Thymus (tissue), 14 donors: Measurements from ENCODE around the gene OR1E2. TPM values are rescaled to one million over a fixed set of nuclear protein-coding genes. Genes with fewer than 3 reads are reported as not detected.

Experiments used
- DNase-seq, 9 donors: peaks; one replicate each; pipeline ENCODE4 v3.0.0-alpha.2; 2013; ENCODE audit warnings: low spot score in 9 of 9, low read depth in 6 of 9, missing footprints in 1 of 9
- H3K27ac ChIP-seq, 2 donors: one replicate each; pipeline ENCODE4 v1.5.1; 2013; ENCODE audit warnings: control low read depth in 1 of 2, low read depth in 1 of 2, low read length in 1 of 2, mild to moderate bottlenecking in 1 of 2, moderate library complexity in 1 of 2
- H3K27me3 ChIP-seq, 2 donors: one replicate each; pipeline ENCODE4 v1.5.1; 2013; ENCODE audit warnings: low read length in 1 of 2; ENCODE audit not compliant: control insufficient read depth in 2 of 2, insufficient read depth in 1 of 2
- H3K36me3 ChIP-seq, 2 donors: one replicate each; pipeline ENCODE4 v1.5.1; 2013; ENCODE audit warnings: low read length in 1 of 2, mild to moderate bottlenecking in 1 of 2, moderate library complexity in 1 of 2; ENCODE audit not compliant: control insufficient read depth in 2 of 2, insufficient read depth in 2 of 2
- H3K4me1 ChIP-seq, 2 donors: one replicate each; pipeline ENCODE4 v1.5.1; 2013; ENCODE audit warnings: low read length in 2 of 2; ENCODE audit not compliant: control insufficient read depth in 2 of 2, insufficient read depth in 2 of 2
- H3K4me3 ChIP-seq, 2 donors: one replicate each; pipeline ENCODE4 v1.5.1; 2013; ENCODE audit warnings: low read length in 2 of 2, control low read depth in 1 of 2, mild to moderate bottlenecking in 1 of 2
- H3K9me3 ChIP-seq, 2 donors: one replicate each; pipeline ENCODE4 v1.5.1; 2013; ENCODE audit warnings: low read length in 1 of 2, mild to moderate bottlenecking in 1 of 2; ENCODE audit not compliant: control insufficient read depth in 2 of 2, insufficient read depth in 1 of 2
- WGBS: extraction: QIAGEN DNeasy Blood & Tissue Kit; methylation state at CpG from one replicate; pipeline ENCODE4 v1.1.7; 2013; 5-methylcytosine and 5-hydroxymethylcytosine counted together
- long read RNA-seq, 10 donors: transcript quantifications; one replicate each; lab custom pipeline, GENCODE V29; 2026
- polyA plus RNA-seq: library from polyadenylated mRNA; stranded (reverse); fragments of 200-250 nt; gene quantifications from one replicate; pipeline ENCODE4 v1.2.3, GENCODE V29; 2013
- total RNA-seq: library from RNA; stranded (reverse); fragments of 120-200 nt; gene quantifications from one replicate; pipeline ENCODE4 v1.2.4, GENCODE V29; 2013
- donor health status: healthy.

OR1E2 gene
- total RNA-seq (not detected), polyA plus RNA-seq (0.05 TPM)
- long read RNA-seq, donor 1 = 0 reads
- long read RNA-seq, donor 2 = 0 reads
- long read RNA-seq, donor 3 = 0 reads
- long read RNA-seq, donor 4 = 0 reads
- long read RNA-seq, donor 5 = 0 reads
- long read RNA-seq, donor 6 = 0 reads
- long read RNA-seq, donor 7 = 0 reads
- long read RNA-seq, donor 8 = 0 reads
- long read RNA-seq, donor 9 = 0 reads
- long read RNA-seq, donor 10 = 0 reads

- H3K27me3 ChIP-seq = no peaks in the 10 kb centered on the region
- H3K4me1 ChIP-seq = no peaks in the 10 kb centered on the region
- WGBS = 86% methylated on average over 3 of the region's 3 CpGs
- H3K27ac ChIP-seq = no peak within 1 kb of the TSS
- no peaks in the 10 kb centered on the region for H3K9me3 ChIP-seq
- no peaks in the 10 kb centered on the region for H3K36me3 ChIP-seq
- no peak within 1 kb of the TSS for H3K4me3 ChIP-seq
- DNase-seq = no peak
Observed at GRCh38 chr17:3433741-3434140, at the start of gene OR1E2. OR1E2 (minus strand) TSS chr17:3433841; CDS start chr17:3433841, 0 bp downstream.

GRCh38 chr17:3482852-3483251, 49.2 kb upstream of the OR1E2 start:
- H3K36me3 ChIP-seq = no peaks in the 10 kb centered on the region
- no peak for DNase-seq
- no peaks in the 10 kb centered on the region for H3K9me3 ChIP-seq
- H3K4me3 ChIP-seq = no peak overlapping the region
- H3K4me1 ChIP-seq = no peaks in the 10 kb centered on the region
- H3K27me3 ChIP-seq = no peaks in the 10 kb centered on the region
- WGBS = 85% methylated on average over 3 of the region's 3 CpGs
- H3K27ac ChIP-seq = no peak overlapping the region

GRCh38 chr17:3479988-3480387, 46.3 kb upstream of the OR1E2 start:
- Histone ChIP-seq H3K9me3 (no peaks in the 10 kb centered on the region), H3K27me3 (no peaks in the 10 kb centered on the region), H3K36me3 (no peaks in the 10 kb centered on the region), H3K4me1 (no peaks in the 10 kb centered on the region), H3K4me3 (no peak overlapping the region), H3K27ac (no peak overlapping the region)
- no peak for DNase-seq
- WGBS = 95% methylated on average over 3 of the region's 3 CpGs

- no peaks in the 10 kb centered on the region for H3K27me3 ChIP-seq
- H3K9me3 ChIP-seq = no peaks in the 10 kb centered on the region
- no peaks in the 10 kb centered on the region for H3K4me1 ChIP-seq
- WGBS = 84% methylated on average over 7 of the region's 7 CpGs
- H3K4me3 ChIP-seq = no peak within 1 kb of the TSS
- H3K27ac ChIP-seq = no peak within 1 kb of the TSS
- no peaks in the 10 kb centered on the region for H3K36me3 ChIP-seq
- DNase-seq = no peak
Observed at GRCh38 chr17:3475812-3476610, 42.4 kb upstream of the OR1E2 start, which contains the start of gene ASPA. ASPA (plus strand) TSS chr17:3475997; CDS start chr17:3476160, 163 bp downstream.

GRCh38 chr17:3475251-3475685, 41.6 kb upstream of the OR1E2 start:
- WGBS = 80% methylated on average over 4 of the region's 4 CpGs
- Histone ChIP-seq H3K4me3 (no peak overlapping the region), H3K27ac (no peak overlapping the region), H3K27me3 (no peaks in the 10 kb centered on the region), H3K9me3 (no peaks in the 10 kb centered on the region), H3K36me3 (no peaks in the 10 kb centered on the region), H3K4me1 (no peaks in the 10 kb centered on the region)
- no peak for DNase-seq

- H3K4me1 ChIP-seq = no peaks in the 10 kb centered on the region
- H3K4me3 ChIP-seq = no peak overlapping the region
- H3K27me3 ChIP-seq = no peaks in the 10 kb centered on the region
- no peak for DNase-seq
- H3K36me3 ChIP-seq = no peaks in the 10 kb centered on the region
- H3K9me3 ChIP-seq = no peaks in the 10 kb centered on the region
- H3K27ac ChIP-seq = no peak overlapping the region
- WGBS = 83% methylated on average over 3 of the region's 3 CpGs
Observed at GRCh38 chr17:3474212-3474611, 40.6 kb upstream of the OR1E2 start.

- Histone ChIP-seq H3K27me3 (no peaks in the 10 kb centered on the region), H3K27ac (no peak overlapping the region), H3K4me3 (no peak overlapping the region), H3K9me3 (no peaks in the 10 kb centered on the region), H3K4me1 (no peaks in the 10 kb centered on the region), H3K36me3 (no peaks in the 10 kb centered on the region)
- 99% methylated on average over 21 of the region's 21 CpGs for WGBS
- no peak for DNase-seq
Observed at GRCh38 chr17:3472137-3472536, 38.5 kb upstream of the OR1E2 start.

- no peaks in the 10 kb centered on the region for H3K4me1 ChIP-seq
- H3K27me3 ChIP-seq = no peaks in the 10 kb centered on the region
- DNase-seq = no peak
- no peak within 1 kb of the TSS for H3K4me3 ChIP-seq
- no peaks in the 10 kb centered on the region for H3K36me3 ChIP-seq
- 94% methylated on average over 38 of the region's 38 CpGs for WGBS
- no peaks in the 10 kb centered on the region for H3K9me3 ChIP-seq
- H3K27ac ChIP-seq = no peak within 1 kb of the TSS
Observed at GRCh38 chr17:3471599-3471998, 38.0 kb upstream of the OR1E2 start, which contains the start of gene SPATA22. SPATA22 (minus strand) TSS chr17:3471819; CDS start chr17:3469325, 2,494 bp downstream.

- Histone ChIP-seq H3K27ac (no peak overlapping the region), H3K36me3 (no peaks in the 10 kb centered on the region), H3K27me3 (no peaks in the 10 kb centered on the region), H3K4me3 (no peak overlapping the region), H3K9me3 (no peaks in the 10 kb centered on the region), H3K4me1 (no peaks in the 10 kb centered on the region)
- 85% methylated on average over 5 of the region's 5 CpGs for WGBS
- no peak for DNase-seq
Observed at GRCh38 chr17:3469529-3469928, 35.9 kb upstream of the OR1E2 start.
